Prostate gland (tissue), 1 donor: Measurements from ENCODE around the gene VASN.

ENCODE experiments used
- POLR2A ChIP-seq: fragments of 450-650 bp; IDR thresholded peaks from one replicate; pipeline ENCODE4 v1.6.1; 2016; ENCODE audit warnings: antibody characterized with exemption, mild to moderate bottlenecking
- POLR2AphosphoS5 ChIP-seq: sonication (generic); formaldehyde crosslinking; IDR thresholded peaks from one replicate; pipeline ENCODE4 v1.6.1; 2017; ENCODE audit warnings: antibody characterized with exemption

- TF ChIP-seq POLR2AphosphoS5, result no peak
- no peak for TF ChIP-seq POLR2A
These were observed 11.1 kb upstream of the VASN start for GRCh38 chr16:4360538-4361021.
